NCI-H1105 (cell line): ENCODE data around the gene ADRA2A.

Source experiments
- DNase-seq: peaks from one replicate; lab custom pipeline; 2025; lab: John Stamatoyannopoulos, UW

ADRA2A gene

DNA sequence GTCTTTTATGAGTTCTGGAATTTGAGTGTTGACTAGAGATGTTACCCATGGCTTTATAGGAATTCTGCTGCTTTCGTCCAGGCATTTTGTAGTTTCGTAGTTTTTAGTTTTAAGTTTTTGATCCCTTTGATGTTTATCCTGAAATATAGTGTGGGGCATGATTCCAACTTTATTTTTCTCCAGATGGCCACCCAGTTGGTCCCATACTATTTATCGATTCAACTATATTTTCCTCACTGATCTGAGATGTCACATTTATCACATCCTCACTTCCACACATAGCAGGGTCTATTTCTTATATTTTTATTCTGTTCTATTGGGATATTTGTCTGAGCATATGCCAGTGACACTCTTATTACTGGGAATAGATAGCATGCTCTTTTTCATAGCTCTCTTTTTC, 33.9 kb downstream of the ADRA2A start:
- DNase-seq, result no peak

DNA sequence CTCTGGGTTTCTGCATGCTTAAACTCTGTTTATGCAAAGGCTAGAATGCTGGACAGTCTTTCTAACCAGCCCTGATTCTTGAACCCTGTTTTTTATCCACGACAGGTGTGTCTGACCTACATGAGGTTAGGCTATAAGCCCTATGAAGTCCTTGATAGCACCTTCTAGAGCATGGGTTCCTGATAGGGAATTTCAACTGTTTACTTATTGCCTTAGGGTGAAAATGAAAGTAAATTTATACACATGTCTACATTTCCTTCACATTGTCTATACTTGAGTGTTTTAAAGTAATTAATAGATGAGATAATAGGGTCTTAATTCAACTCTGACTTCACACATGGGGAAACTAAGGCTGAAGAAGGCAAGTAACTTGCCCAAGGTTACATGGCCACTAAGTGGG, 35.5 kb downstream of the ADRA2A start:
- no peak for DNase-seq

DNA sequence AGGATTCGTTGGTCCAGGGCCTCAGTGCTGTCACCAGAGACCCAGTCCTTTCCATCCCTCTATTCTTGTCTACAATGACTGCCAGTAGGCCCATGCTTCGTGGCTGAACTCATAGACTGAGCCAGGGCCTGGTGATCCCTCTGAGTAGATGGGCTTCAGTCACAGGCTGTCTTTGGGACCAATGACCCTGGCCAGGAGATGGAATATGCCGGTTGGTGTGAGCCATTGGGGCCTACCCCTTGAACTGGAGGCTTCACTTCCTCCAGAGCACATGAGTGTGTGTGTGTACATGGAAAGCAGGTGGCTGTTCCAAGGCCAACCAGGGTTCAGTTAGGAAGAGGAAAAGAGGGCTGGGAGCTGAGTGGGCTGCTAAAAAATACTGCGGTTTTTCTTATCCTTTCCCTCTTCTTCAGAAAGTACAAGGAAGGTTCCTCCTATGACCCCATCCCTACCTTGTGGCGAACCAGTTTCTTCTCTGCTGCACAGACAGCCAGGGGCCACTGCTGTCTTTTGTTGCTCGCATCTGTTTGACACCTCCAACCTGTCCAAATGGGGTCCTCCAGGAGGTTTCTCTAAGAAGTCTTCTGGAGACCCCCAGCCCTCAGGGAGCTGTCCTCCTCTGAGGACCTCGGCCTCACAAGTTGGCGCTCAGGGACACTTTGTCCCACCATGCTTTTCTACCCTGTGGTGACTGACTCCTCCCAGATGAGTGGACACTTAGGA, 36.6 kb downstream of the ADRA2A start:
- no peak for DNase-seq

DNA sequence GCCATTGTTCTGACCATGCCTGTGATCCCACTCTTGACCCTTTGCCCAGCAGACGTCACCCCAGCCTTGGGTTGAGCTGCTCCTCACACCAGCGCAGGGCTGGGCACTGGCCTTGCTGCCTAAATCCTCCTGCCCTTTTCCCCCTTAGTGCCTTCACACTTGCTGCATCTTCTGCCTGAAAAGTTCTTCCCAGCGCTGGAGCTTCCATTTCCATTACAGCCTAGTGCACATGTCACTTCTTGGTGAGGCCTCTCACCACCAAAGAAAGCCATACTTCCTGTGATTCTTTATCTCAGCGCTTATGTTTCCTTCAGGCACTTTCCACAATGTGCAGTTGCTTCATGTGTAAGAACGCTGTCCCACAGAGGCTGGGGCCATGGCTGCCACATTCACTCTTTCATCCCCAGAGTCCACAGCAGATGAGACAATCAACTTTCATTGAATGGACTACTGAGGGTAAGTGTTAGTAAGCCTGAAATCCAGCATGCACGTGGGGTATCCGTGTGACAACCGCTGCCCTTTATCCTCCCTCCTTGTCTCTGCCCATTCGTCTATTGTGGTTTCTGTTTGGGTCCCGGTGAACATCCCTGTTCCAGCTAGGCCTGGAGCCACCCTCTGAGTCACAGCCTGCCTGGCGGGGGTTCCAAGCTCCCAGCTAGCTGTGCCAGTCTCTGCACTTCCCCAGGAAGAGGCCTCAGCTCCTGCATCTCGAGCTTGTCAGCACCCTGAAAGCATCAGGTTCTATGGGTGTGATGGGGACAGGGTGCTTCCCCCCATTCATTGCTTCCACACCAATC, 37.3 kb downstream of the ADRA2A start:
- no peak for DNase-seq

DNA sequence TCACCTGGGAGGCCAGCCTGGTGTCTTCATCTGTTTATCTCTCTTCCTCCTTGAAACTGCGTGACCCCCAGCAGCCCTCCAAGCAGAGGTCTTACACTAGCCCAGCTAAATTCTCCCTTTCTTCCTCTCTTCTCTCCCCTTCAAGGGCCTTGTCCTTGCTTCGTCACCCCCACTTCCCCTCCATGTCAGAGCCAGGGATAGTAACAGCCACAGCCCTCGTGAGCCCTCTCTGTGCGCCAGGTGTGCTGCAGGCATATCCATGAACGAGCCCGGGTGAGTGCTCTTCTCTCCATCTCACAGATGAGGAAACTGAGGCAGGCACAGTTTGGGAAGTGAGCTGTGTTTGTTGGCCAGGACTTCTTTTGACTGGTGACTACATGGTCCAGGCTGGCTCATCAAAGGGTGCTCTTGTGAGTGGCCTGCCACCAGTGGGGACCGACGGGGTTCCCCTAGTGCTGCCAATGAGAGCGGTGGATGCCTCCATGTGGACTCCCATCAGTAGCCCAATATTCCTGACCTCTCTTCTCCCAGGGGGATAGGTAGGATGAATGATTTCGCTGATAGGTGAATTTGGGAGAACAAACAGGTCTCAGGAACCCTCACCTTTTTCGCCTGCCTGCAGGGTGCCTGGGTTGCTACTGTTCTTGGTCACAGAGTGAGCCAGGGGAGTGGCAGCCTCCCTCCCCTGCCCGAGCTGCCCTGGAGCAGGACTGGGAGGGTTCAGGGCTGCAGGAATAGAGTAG, 38.1 kb downstream of the ADRA2A start:
- DNase-seq, result no peak

DNA sequence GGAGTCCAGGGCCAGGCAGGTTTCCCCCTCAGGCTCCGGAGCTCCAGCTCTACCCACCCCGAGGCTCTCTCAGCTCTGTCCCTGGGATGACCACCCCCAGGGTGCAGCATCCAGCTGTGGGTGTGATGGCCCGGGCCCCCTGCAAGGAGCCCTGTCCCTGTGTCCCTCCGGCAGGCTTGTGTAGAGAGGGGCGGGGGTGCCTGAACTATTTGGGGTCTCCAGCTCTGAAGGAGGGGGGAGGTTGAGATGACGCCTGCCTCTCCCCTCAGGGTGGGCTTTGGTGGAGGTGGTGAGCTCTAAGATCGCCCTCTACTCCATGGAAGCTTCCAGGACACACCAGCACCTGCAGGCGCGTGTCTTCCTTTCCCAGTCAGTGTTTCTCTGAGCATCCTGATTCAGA, 39.4 kb downstream of the ADRA2A start:
- DNase-seq, result no peak

DNA sequence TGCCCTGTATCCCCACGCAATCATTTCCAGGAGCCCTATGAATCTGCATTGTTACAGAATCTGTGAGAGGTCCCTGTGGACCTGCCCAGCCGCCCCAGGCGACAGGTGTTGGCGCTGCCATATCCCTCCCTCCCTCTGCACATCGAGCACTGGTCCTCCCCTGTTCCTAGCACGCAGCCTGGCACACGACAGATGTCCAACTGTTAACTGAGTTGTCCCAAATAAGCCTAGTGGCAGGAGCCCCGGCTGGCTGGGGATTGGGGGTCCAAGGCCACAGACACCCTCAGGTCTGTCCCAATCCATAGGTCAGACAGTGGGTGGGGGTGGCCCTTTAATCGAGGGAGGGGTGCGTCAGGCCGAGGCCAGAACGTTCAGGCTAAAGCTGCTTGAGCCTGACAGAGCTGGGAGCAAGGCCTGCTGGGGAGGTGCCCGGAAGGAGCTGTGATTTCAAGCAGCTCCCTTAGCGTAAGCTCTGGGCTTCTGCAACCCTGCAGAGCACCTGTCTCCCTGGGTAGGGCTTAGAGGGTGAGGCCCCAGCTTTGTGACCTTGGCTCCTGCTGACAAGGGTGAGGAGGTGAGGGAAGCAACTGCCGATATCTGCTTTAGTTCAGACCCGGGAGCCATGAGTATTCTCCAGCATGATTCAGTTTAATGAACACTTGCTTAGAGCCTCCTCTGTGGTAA, 40.1 kb downstream of the ADRA2A start:
- DNase-seq, result no peak

DNA sequence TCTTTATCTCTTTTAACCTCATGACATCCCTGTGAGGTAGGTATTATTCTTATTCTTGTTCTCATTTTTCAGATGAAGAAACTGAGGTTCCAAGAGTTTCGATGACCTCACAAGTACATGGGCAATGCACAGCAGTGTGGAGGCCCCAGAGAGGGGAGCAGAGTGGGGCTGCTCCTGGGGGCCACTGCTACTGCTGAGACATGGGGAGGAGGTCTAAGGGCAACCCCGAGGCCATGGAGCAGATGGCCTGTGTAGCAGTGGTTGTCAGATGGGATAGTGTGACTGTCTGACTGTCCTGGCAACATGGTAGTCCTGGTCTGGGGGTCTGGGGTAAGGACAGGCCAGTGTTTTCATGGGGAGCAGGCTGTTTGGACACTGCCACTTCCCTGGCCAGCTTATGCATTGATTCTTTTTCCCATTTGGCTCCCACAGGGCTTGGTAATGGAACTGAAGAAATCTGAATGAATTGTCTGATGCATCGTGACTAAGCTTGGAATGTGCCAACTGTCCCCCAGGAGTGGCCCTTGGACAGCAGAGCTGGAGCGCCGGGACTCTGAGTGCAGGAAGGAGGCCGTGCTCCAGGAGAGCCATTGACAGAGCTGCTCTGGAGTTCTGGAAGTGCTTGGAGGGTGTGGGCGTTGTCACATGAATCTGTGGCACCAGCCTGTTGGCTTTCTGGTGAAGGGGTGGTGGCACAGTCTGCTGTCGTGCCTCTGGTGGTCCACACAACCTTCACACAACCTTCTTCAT, 40.9 kb downstream of the ADRA2A start:
- no peak for DNase-seq

DNA sequence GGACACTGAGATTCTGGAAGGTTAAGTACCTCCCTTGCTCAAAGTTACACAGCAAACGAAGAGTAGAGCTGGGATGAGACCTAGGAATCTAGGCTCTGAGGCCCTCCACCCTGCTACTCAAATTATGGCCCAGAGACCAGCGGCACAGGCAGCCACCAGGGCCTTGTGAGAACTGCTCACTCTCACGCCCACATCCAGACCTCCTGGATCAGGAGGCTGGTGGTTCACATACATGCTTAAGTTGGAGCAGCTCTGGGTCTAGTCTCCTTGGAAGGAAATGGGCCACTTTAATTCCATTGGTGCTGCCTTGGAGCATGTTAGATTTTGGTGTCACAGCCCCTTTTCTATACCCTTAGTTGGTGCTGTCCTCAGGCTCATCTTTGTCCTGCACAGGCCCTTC, 41.9 kb downstream of the ADRA2A start:
- no peak for DNase-seq

DNA sequence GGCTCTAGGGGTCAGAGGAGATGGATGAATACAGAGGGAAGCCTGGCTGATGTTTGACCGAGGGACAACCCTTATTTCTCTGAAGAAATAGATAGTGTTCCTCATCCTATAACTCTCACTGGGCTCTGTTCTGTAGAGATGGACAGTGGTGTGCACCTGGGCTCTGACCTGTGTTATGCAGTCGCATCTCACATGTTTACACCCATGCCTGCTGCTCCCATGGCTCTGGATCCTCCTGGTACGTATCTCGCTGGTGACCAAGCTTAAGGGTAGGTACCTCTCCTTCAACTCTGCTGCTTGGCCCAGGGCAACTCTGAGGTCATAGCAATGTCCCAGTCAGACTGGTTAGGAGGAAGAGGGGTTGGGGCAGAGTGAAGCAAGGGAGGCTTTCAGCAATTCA, 42.8 kb downstream of the ADRA2A start:
- no peak for DNase-seq

DNA sequence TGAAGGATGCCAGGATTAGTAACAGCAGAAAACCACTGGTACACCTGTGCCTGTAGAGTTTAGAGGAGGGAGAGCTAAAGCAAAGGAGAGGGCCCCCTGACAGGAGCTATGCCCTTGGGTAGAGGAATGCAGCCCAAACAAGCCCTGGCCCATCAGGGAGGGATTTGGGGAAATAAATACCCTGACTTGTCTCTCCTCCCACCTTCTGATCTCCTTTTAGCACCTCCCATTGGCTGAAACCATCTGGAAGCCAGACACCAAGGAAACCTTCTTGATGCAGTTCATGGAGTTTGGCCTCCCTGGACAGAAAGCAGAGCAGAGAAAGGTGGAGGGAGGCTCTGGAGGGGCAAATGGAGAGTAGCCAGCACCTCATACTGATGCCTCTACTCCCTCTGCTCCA, 45.3 kb downstream of the ADRA2A start:
- DNase-seq, result no peak

DNA sequence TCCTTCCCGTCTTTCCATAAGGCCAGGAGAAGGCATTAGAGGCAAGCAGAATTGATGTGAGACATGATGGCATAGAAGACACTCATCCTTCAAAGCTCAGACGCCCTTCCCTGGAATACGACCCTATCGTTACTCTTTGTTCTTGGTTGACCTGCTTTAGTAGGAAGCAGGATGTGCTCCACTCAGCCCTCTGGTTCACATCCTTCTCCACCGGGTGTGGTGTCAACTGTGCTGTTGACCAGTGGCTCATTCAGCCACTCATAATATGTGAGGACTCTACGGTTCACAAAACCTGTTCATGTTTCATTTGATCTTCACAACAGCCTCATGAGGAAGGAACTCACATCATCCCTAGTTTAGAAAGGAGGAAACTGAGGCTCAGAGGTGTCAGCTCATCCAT, 47.1 kb downstream of the ADRA2A start:
- no peak for DNase-seq

DNA sequence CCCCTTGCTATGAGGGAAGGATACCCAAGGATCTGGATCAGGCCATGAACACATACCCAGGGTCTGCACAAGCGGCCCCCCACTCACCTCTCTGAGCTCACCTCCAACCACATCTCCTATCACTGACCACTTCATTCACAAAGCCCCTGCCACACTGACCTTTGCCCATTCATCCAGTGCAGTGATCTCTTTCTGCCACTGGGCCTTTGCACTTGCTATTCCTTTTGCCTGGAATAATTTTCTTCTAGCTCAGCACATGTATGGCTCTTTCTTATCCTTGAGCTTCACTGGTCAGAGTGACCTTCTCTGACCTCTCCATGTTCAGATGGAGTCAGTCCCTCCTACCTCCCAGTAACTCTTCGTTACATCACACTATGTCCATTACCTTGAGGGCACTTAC, 48.3 kb downstream of the ADRA2A start:
- no peak for DNase-seq

DNA sequence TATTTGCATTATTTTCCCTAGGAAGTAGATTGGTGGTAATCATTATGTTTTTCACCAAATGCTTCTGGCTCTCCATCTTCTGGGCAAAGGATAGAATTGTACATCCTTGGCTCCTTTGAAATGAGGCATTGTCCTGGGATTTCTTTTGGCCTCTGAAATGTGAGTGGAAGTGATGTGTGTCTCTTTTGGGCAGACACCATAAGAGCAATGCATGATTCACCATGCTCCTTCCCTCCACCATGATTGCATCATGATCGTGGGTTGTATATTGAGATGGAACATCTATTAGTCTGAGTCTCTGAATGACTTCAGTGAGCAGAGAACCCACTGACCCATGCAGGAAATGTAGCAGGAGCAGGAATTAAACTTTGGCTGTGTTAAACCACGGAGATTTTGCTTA, 49.2 kb downstream of the ADRA2A start:
- DNase-seq, result no peak

DNA sequence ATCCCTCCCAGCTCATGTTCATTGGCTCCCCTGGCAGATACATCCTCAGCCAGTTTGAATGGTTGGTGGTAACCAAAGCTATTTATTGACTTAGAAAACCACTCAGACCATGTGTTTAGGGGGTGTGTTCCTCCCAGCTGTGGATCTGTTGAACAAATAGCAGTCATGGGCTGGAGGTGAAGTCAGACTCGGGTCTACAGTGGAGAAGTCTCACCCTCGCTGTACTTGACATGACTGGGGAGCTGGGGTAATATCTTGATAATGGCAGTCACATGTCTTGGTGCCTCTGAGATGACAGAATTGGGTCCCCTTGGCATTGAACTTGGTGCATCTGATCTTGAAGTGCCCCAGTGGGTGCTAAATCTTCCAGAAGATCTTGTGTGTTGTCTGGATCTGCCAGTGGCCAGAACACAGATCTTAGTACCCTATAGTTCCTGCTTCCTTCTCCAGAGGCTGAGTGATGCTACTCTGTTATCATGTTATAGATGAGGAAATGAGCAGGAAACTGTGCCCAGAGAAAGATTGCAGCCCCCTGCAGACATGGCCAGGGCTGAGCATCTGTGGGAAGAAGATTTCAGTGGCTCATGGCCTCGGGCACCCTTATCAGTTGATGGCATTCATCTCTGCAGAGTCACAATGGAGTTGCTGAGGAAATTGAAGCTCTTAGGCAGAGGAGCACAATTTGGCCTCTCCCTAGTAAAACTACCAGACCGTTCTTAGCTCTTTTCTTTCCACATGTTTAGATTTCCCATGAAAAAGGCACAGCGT, 50.4 kb downstream of the ADRA2A start:
- no peak for DNase-seq

DNA sequence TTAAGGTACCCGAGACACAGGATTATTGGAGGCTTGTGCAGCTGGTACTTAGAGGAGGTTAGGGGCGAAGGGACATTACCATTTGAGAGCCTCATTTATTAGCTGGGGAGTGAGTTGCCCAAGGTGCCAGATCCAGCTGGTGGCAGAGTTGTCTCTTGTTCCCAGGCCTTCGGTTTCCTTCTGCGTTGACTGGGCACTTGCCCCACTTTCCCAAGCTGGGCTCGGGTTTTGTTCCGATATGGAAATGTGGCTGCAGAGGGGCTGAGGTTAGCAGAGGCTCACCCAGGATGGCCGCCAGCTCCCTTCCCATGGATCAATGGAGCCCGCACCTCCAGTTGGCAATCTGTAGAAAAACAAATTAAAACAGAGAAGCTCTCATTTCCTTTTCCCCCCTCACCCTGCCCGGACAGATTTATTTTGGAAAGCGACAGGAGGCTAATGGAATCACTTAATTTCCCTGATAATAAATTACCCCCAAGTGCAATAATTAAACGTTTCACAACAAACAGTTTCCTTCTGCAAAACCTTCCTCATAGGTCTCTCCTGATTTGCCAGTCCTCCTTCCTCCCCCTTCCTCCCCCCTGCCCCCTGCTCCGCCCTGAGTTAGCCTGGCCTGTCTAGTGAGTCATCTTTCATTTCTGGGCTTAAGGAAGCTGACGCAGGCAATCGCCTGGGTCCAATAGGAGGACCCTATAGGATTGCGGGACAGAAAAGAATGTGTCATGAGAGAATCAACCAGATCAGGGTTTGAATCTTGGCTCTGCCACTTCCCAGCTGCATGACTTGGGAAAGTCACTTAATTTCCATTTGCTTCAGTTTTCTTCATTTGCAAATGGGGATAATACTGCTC, 51.7 kb downstream of the ADRA2A start:
- no peak for DNase-seq

DNA sequence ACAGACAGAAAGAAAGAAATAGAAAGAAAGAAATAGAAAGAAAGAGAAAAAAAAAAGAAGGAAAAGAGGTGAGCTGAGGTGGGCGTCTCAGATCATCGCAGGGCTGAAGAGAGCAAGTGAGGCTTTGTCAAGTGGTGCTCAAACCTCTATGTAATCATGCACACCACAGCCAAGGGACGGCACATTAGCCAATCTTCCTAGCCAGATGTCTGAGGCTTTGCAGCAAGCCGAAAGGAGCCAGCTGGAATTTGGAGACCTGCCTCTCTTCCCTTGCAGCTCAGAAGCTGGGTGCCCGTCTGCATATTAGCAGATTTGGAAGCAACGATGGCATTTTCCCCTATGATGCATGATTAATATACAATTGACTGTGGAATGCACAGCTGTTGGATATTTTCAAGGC, 52.5 kb downstream of the ADRA2A start:
- DNase-seq, result no peak

DNA sequence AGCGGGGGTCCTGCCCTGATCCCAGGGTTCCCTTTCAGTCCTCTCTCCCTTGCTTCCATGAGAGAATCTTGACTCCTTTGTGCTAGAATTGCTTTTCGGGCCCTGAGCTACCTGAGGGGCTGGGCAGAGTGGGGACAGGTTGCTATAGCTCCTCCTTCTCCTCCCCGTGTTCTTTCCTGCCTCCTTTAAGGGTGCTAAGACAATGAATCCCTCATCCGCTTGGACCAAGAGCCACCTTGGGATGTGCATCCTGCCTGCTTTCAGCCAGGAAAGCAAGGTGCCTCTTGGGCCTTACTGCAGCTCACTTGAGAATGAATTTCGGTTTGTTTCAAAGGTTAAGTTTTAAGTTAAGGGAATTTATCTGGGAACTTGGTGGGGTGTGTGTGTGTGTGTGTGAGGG, 53.6 kb downstream of the ADRA2A start:
- no peak for DNase-seq
